HFFc6 (cell line): ENCODE results near the gene NUP35. TPM values are rescaled to one million over a fixed set of nuclear protein-coding genes. Genes with fewer than 3 reads are reported as not detected.

Experiments
- DNase-seq: peaks from one replicate; pipeline ENCODE4 v3.0.0-alpha.2; 2018
- H3K27ac Mint-ChIP-seq: 2 replicates; pipeline ENCODE4 v1.8.0; 2020; ENCODE audit warnings: mild to moderate bottlenecking, mixed read lengths
- H3K27me3 Mint-ChIP-seq: 2 replicates; pipeline ENCODE4 v1.8.0; 2021; ENCODE audit warnings: mild to moderate bottlenecking, moderate library complexity, mixed read lengths; ENCODE audit not compliant: insufficient read depth
- H3K36me3 Mint-ChIP-seq: 2 replicates; pipeline ENCODE4 v1.8.0; 2021; ENCODE audit warnings: low read depth, mixed read lengths
- H3K4me1 Mint-ChIP-seq: 2 replicates; pipeline ENCODE4 v1.8.0; 2020; ENCODE audit warnings: low read depth, mixed read lengths
- H3K4me3 Mint-ChIP-seq: 2 replicates; pipeline ENCODE4 v1.8.0; 2020; ENCODE audit warnings: mild to moderate bottlenecking, moderate library complexity, mixed read lengths
- H3K9me3 Mint-ChIP-seq: 2 replicates; pipeline ENCODE4 v1.8.0; 2020; ENCODE audit warnings: mild to moderate bottlenecking, mixed read lengths
- CTCF ChIP-seq: fragments of 200-600 bp; sonication (generic); IDR thresholded peaks from 2 replicates; pipeline ENCODE4 v1.5.0; 2021; ENCODE audit warnings: antibody characterized with exemption, mild to moderate bottlenecking
- total RNA-seq, 6 experiments: library from RNA; stranded (reverse); fragmentation: NEBNext Ultra II Directional; extraction: Animal tissue kit (Norgen Biotek cat#: 25700); gene quantifications; 2 replicates in 1 of 6; 3 replicates in 5 of 6; pipeline ENCODE4 v1.2.3, GENCODE V29; 2021

Gene NUP35
- total RNA-seq, 6 experiments from 2014 or later: 10.4 to 17.0 (median 14.2) TPM

- TF ChIP-seq CTCF: no peak
- DNase-seq: no peak
- Mint-ChIP-seq H3K27me3 (no peaks in the 10 kb centered on the region), H3K9me3 (no peaks in the 10 kb centered on the region), H3K4me3 (no peak overlapping the region), H3K27ac (no peak overlapping the region), H3K4me1 (peaks cover 12% of the 10 kb centered on the region), H3K36me3 (no peaks in the 10 kb centered on the region)
Observed at GRCh38 chr2:183195397-183195796, 71.2 kb downstream of the NUP35 start.

- peaks cover 12% of the 10 kb centered on the region for H3K4me1 Mint-ChIP-seq
- no peak for DNase-seq
- H3K9me3 Mint-ChIP-seq: no peaks in the 10 kb centered on the region
- no peak overlapping the region for H3K4me3 Mint-ChIP-seq
- H3K36me3 Mint-ChIP-seq: no peaks in the 10 kb centered on the region
- no peak overlapping the region for H3K27ac Mint-ChIP-seq
- TF ChIP-seq CTCF: no peak
- H3K27me3 Mint-ChIP-seq: no peaks in the 10 kb centered on the region
Observed at GRCh38 chr2:183195998-183196409, 71.8 kb downstream of the NUP35 start.

GRCh38 chr2:183204397-183204796, 80.2 kb downstream of the NUP35 start:
- peaks cover 13% of the 10 kb centered on the region for H3K4me1 Mint-ChIP-seq
- H3K27ac Mint-ChIP-seq: no peak overlapping the region
- peaks cover 4% of the 10 kb centered on the region for H3K36me3 Mint-ChIP-seq
- no peaks in the 10 kb centered on the region for H3K27me3 Mint-ChIP-seq
- no peak overlapping the region for H3K4me3 Mint-ChIP-seq
- no peak for TF ChIP-seq CTCF
- H3K9me3 Mint-ChIP-seq: no peaks in the 10 kb centered on the region
- DNase-seq: no peak

DNA sequence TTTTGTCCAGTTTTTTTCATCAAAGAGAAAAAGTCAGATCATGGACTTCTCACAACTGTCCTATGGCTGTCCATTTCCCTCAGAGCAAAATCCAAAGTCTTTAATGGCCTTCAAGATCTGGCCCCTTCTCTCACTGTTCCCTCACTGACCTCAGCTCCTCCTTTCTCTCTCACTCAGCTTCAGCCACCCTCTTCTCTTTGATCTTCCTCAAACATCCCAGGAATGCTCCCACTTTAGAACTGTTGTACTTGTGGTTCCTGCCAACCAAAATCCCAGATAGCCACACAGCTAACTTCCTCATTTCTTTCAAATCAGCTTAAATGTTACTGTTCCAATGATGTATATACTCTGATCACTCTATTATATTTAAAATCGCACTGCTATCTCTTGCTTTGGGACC, 82.9 kb downstream of the NUP35 start:
- peak; percentile 21 for DNase-seq
- Mint-ChIP-seq H3K4me3 (no peak overlapping the region), H3K36me3 (peaks cover 13% of the 10 kb centered on the region), H3K9me3 (0 out of 2 replicates have a peak, but pooled peaks cover 4% of the 10 kb centered on the region), H3K27ac (peak overlapping the region; percentile 5; the same call in 1 of the 2 replicates), H3K27me3 (no peaks in the 10 kb centered on the region), H3K4me1 (peaks cover 13% of the 10 kb centered on the region)
- TF ChIP-seq CTCF: no peak

GRCh38 chr2:183209395-183210028, 85.3 kb downstream of the NUP35 start:
- Mint-ChIP-seq H3K4me1 (peaks cover 13% of the 10 kb centered on the region), H3K4me3 (no peak overlapping the region), H3K27ac (no peak overlapping the region), H3K36me3 (peaks cover 13% of the 10 kb centered on the region), H3K9me3 (0 out of 2 replicates have a peak, but pooled peaks cover 4% of the 10 kb centered on the region), H3K27me3 (no peaks in the 10 kb centered on the region)
- no peak for TF ChIP-seq CTCF
- no peak for DNase-seq

Other genes with a start within 250 kb of the NUP35 start
- 100 to 1,000 TPM; 115 to 160 (median 146) TPM for gene NCKAP1, start 86.0 kb upstream of the NUP35 start, total RNA-seq
- gene DUSP19, start 45.7 kb upstream of the NUP35 start, total RNA-seq: 1 to 10 TPM; 2.5 to 2.8 (median 2.7) TPM